GM12878 (cell line): ENCODE measurements around the gene PPID. TPM values are rescaled to one million over a fixed set of nuclear protein-coding genes. Genes with fewer than 3 reads are reported as not detected.

ENCODE experiments used
- ATAC-seq: fragments of 200-7000 bp; cut with Tn5 transposase; 3 replicates; pipeline ENCODE4 v1.9.1; 2020; ENCODE audit warnings: mild to moderate bottlenecking, moderate library complexity
- BruUV-seq: library from RNA; stranded (reverse); fragments of 400-500 nt; replicated peaks from 2 replicates; lab custom pipeline; 2021; lab: Mats Ljungman, UMichigan
- CTCF ChIA-PET: fragments of 300-600 bp; sonication (Branson Sonifier 250); formaldehyde crosslinking; extraction: SDS; loops from one replicate; lab custom pipeline; 2021; ENCODE audit warnings: inconsistent platforms; lab: Yijun Ruan, JAX
- POLR2A ChIA-PET: fragments of 350-600 bp; formaldehyde crosslinking; extraction: SDS; loops from one replicate; lab custom pipeline; 2021; ENCODE audit warnings: inconsistent platforms; lab: Charles Lee
- RAD21 ChIA-PET: fragments of 300-600 bp; sonication (Branson Sonifier 250); formaldehyde crosslinking; loops from one replicate; lab custom pipeline; 2023; ENCODE audit warnings: antibody characterized with exemption; ENCODE audit not compliant: unreplicated experiment; lab: Charles Lee
- SMC1A ChIA-PET: fragments of 300-600 bp; sonication (Branson Sonifier 250); formaldehyde crosslinking; loops from one replicate; lab custom pipeline; 2023; ENCODE audit not compliant: unreplicated experiment, uncharacterized antibody; lab: Charles Lee
- DNase-seq: peaks from one replicate; pipeline ENCODE4 v3.0.0-alpha.2; 2011; ENCODE audit warnings: low read depth, low spot score
- FAIRE-seq: peaks from 3 replicates; lab custom pipeline; 2011; peaks lifted over from hg19 to GRCh38; lab: Jason Lieb, UNC
- H2AFZ ChIP-seq: 2 replicates; pipeline ENCODE4 v1.6.0; 2011; ENCODE audit warnings: low read depth, low read length, control low read depth; ENCODE audit not compliant: control insufficient read depth
- H3K27ac ChIP-seq: 2 replicates; pipeline ENCODE4 v1.5.1; 2011; ENCODE audit warnings: control low read depth; ENCODE audit not compliant: control insufficient read depth, insufficient read depth
- H3K27me3 ChIP-seq, 2 experiments: replicated peaks in 1 of 2; 2 replicates each; pipeline versions ENCODE4 v1.6.0 to v1.6.1; 2011; ENCODE audit warnings: low read length in 1 of 2; ENCODE audit not compliant: control insufficient read depth in 2 of 2, insufficient read depth in 2 of 2
- H3K36me3 ChIP-seq, 2 experiments: 2 replicates each; pipeline ENCODE4 v1.5.1; 2011; ENCODE audit warnings: low read length in 1 of 2; ENCODE audit not compliant: control insufficient read depth in 2 of 2, insufficient read depth in 2 of 2
- H3K4me1 ChIP-seq: 2 replicates; pipeline ENCODE4 v1.6.1; 2011; ENCODE audit warnings: mild to moderate bottlenecking, low read length, moderate library complexity, mixed read lengths; ENCODE audit not compliant: control insufficient read depth, insufficient read depth
- H3K4me2 ChIP-seq: 2 replicates; pipeline ENCODE4 v1.6.0; 2011; ENCODE audit warnings: control low read depth; ENCODE audit not compliant: control insufficient read depth, insufficient read depth
- H3K4me3 ChIP-seq: fragments of 200-600 bp; sonication (generic); 2 replicates; pipeline ENCODE4 v1.5.1; 2016
- H3K79me2 ChIP-seq: 2 replicates; pipeline ENCODE4 v1.6.0; 2011; ENCODE audit warnings: low read length; ENCODE audit not compliant: control insufficient read depth, insufficient read depth
- H3K9ac ChIP-seq: 2 replicates; pipeline ENCODE4 v1.8.0; 2011; ENCODE audit warnings: low read length, control low read depth, mixed read lengths; ENCODE audit not compliant: control insufficient read depth, insufficient read depth
- H3K9me3 ChIP-seq: replicated peaks from 3 replicates; pipeline ENCODE4 v1.5.1; 2011; ENCODE audit warnings: mild to moderate bottlenecking, low read length; ENCODE audit not compliant: control insufficient read depth, insufficient read depth
- H4K20me1 ChIP-seq: 2 replicates; pipeline ENCODE4 v1.6.0; 2011; ENCODE audit not compliant: control insufficient read depth, insufficient read depth
- BHLHE40 ChIP-seq, 2 experiments: fragments of 450-650 bp in 1 of 2; IDR thresholded peaks; 2 replicates each; pipeline ENCODE4 v1.6.1; 2011 to 2017; ENCODE audit warnings: low read depth in 2 of 2, borderline replicate concordance in 1 of 2, improper control_type of control experiment in 1 of 2, low read length in 1 of 2, mild to moderate bottlenecking in 1 of 2
- JUNB ChIP-seq: IDR thresholded peaks from 2 replicates; pipeline ENCODE4 v1.6.1; 2016; ENCODE audit warnings: antibody characterized with exemption, mild to moderate bottlenecking
- JUND ChIP-seq: IDR thresholded peaks from 2 replicates; pipeline ENCODE4 v1.6.1; 2012; ENCODE audit warnings: low read depth, mild to moderate bottlenecking, low read length, improper control_type of control experiment, moderate library complexity
- PAX8 ChIP-seq: fragments of 450-650 bp; IDR thresholded peaks from 2 replicates; pipeline ENCODE4 v1.6.1; 2017; ENCODE audit warnings: mild to moderate bottlenecking, moderate library complexity
- RBBP5 ChIP-seq: fragments of 200-600 bp; sonication (generic); conservative IDR thresholded peaks from 2 replicates; pipeline ENCODE4 v1.6.1; 2016
- SIX5 ChIP-seq: IDR thresholded peaks from 2 replicates; pipeline ENCODE4 v1.6.1; 2011; ENCODE audit warnings: mild to moderate bottlenecking, low read depth, low read length, moderate library complexity; ENCODE audit not compliant: severe bottlenecking
- WGBS: methylation state at CpG from one replicate; pipeline ENCODE4 v1.1.6; 2016; ENCODE audit warnings: low lambda C conversion rate; ENCODE audit not compliant: insufficient replicate concordance, insufficient coverage; ENCODE audit errors: missing lambda C conversion rate; 5-methylcytosine and 5-hydroxymethylcytosine counted together
- in situ Hi-C: fragments of 300-500 bp; cut with MboI; formaldehyde crosslinking; loops from 9 replicates; pipeline ENCODE4 v1.14.3; 2018; ENCODE audit warnings: mixed read lengths
- intact Hi-C: fragments of 100-400 bp; cut with micrococcal nuclease; formaldehyde crosslinking; loops from one replicate; pipeline ENCODE4 v1.14.2; 2022; ENCODE audit not compliant: unreplicated experiment
- polyA plus RNA-seq, 11 experiments: library from polyadenylated mRNA; depleted of rRNA in 4 of 11; unstranded in 6 of 11; stranded (reverse) in 5 of 11; fragments of >200 nt; fragmentation: Nextera tagmentation in 4 of 11; fragmentation: Illumina TruSeq in 1 of 11; extraction: Ambion mirVana in 4 of 11; extraction: Trizol in 1 of 11; gene quantifications; 1 replicate in 1 of 11; 2 replicates in 10 of 11; pipeline versions ENCODE4 v1.2.1 to v1.2.3, GENCODE V29; 2011 to 2016; ENCODE audit warnings: inconsistent platforms in 2 of 11, missing spikeins in 2 of 11, low read depth in 1 of 11
- total RNA-seq, 4 experiments: library from RNA; depleted of rRNA in 3 of 4; stranded (reverse); fragments of >200 nt in 3 of 4; fragmentation: Illumina TruSeq in 1 of 4; extraction: Trizol in 1 of 4; gene quantifications; 2 replicates each; pipeline versions ENCODE4 v1.2.1 to v1.2.3, GENCODE V29; 2013 to 2021
- TF ChIP-seq, protein P1 (sequence below): fragments of 450-650 bp; IDR thresholded peaks from 2 replicates; pipeline ENCODE4 v1.6.1; 2016; ENCODE audit warnings: mild to moderate bottlenecking
- TF ChIP-seq, protein P2 (sequence below): IDR thresholded peaks from 2 replicates; pipeline ENCODE4 v1.6.1; 2012; ENCODE audit warnings: low read depth, low read length, improper control_type of control experiment
- TF ChIP-seq, protein P3 (sequence below): fragments of 450-650 bp; formaldehyde crosslinking; IDR thresholded peaks from 2 replicates; pipeline ENCODE4 v1.4.0; 2020; ENCODE audit warnings: mild to moderate bottlenecking, moderate library complexity

The PPID gene
- total and polyA plus RNA-seq, 10 of the 15 experiments (the other 5 are each of a cell fraction or from before 2014, with no cell fraction given) = 21.9 to 64.3 (median 39.5) TPM

DNA sequence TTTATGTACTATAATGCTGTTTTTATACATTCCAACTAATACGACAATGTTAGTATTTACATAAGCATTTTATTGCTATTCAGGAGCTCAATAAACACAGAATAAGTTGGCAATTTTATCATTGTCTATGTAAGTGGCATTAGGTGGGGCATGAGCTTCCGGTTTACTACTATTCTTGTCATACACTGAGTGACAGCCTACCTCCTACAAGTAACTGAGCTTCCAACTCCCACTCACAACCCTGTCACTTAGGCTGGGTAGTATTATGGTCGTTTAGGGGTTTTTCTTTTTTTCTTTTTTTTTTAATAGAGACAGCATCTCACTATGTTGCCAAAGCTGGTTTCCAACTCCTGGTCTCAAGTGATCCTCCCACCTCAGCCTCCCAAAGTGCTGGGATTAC, 7.4 kb downstream of the PPID start:
- no peak overlapping the region for H3K9ac ChIP-seq
- no peaks in the 10 kb centered on the region for H4K20me1 ChIP-seq
- ChIA-PET RAD21 (interaction anchor here (1.1 kb wide), 1 partner anchor 136 kb away, joined by 3 read pairs; no protein-coding TSS in a partner anchor), CTCF (interaction anchor here (0.6 to 1.1 kb wide), 3 partner anchors 15 to 47 kb away, joined by 3 to 4 read pairs (median 3); no protein-coding TSS in a partner anchor)
- peaks cover 0 to 30% of the 10 kb centered on the region in 2 experiments; a peak in 3 of 4 replicates for H3K36me3 ChIP-seq
- FAIRE-seq = no peak
- peaks cover 10% of the 10 kb centered on the region for H3K79me2 ChIP-seq
- no peak overlapping the region for H3K4me3 ChIP-seq
- H3K4me2 ChIP-seq = no peak overlapping the region
- no peak for TF ChIP-seq JUND
- TF ChIP-seq, protein P1, sequence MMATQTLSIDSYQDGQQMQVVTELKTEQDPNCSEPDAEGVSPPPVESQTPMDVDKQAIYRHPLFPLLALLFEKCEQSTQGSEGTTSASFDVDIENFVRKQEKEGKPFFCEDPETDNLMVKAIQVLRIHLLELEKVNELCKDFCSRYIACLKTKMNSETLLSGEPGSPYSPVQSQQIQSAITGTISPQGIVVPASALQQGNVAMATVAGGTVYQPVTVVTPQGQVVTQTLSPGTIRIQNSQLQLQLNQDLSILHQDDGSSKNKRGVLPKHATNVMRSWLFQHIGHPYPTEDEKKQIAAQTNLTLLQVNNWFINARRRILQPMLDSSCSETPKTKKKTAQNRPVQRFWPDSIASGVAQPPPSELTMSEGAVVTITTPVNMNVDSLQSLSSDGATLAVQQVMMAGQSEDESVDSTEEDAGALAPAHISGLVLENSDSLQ = peak; percentile 39; the same call in 1 of the 2 replicates
- TF ChIP-seq, all 136 proteins: peak for 1
- intact Hi-C loops (no loop called here), in situ Hi-C loops (no loop called here)
- no peak overlapping the region for H3K27ac ChIP-seq
- SMC1A ChIA-PET = interaction anchor here (0.7 to 1.6 kb wide), 5 partner anchors 36 to 587 kb away, joined by 3 to 7 read pairs (median 3); no protein-coding TSS in a partner anchor
- ATAC-seq (no peak), DNase-seq (no peak)
- 35% methylated on average over 3 of the region's 3 CpGs for WGBS
- H3K4me1 ChIP-seq = no peaks in the 10 kb centered on the region
- H3K9me3 ChIP-seq = no peaks in the 10 kb centered on the region
- no TSS peak for BruUV-seq
- POLR2A ChIA-PET = interaction anchor here (0.6 kb wide), 1 partner anchor 136 kb away, joined by 7 read pairs; no protein-coding TSS in a partner anchor
- no peaks in the 10 kb centered on the region for H3K27me3 ChIP-seq
- no peak overlapping the region for H2AFZ ChIP-seq

DNA sequence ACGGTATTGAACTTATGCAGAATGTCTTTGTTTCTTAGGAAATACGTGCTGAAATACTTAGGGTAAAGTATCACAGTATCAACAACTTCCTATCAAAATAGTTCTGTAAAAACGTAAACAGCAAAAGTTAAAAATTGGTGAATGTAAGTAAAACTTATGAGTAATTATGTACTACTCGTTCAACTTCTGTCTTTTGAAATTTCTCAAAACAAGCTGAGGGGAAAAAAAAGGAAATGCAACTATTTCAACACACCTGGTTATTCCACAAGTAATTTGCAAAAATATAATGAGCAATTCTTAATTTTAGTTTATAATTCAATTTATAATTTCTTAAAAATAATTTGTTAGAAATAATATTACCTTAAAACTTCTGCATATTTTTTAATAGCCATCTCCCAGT, 8.3 kb downstream of the PPID start:
- ChIA-PET SMC1A (interaction anchor here (0.6 to 1.6 kb wide), 5 partner anchors 35 to 415 kb away, joined by 3 to 7 read pairs (median 3); no protein-coding TSS in a partner anchor), RAD21 (no interaction called here), POLR2A (no interaction called here), CTCF (interaction anchor here (1.0 to 1.1 kb wide), 2 partner anchors 16 to 46 kb away, joined by 3 to 4 read pairs; no protein-coding TSS in a partner anchor)
- Histone ChIP-seq H2AFZ (no peak overlapping the region), H3K9me3 (no peaks in the 10 kb centered on the region), H3K36me3 (peaks cover 0 to 28% of the 10 kb centered on the region in 2 experiments; a peak in 3 of 4 replicates), H3K4me3 (no peak overlapping the region), H3K9ac (no peak overlapping the region), H3K4me1 (no peaks in the 10 kb centered on the region), H3K4me2 (no peak overlapping the region), H3K27me3 (no peaks in the 10 kb centered on the region), H3K79me2 (peaks cover 4% of the 10 kb centered on the region), H3K27ac (no peak overlapping the region), H4K20me1 (no peaks in the 10 kb centered on the region)
- FAIRE-seq (no peak), ATAC-seq (no peak), DNase-seq (no peak)
- no TSS peak for BruUV-seq
- intact Hi-C loops = no loop called here
- in situ Hi-C loops = no loop called here
- WGBS = 50% methylated on average over 4 of the region's 4 CpGs
- TF ChIP-seq JUNB (no peak), PAX8 (no peak), SIX5 (no peak), BHLHE40 (IDR thresholded peaks at IDR 0.05; ENCODE audit: borderline replicate concordance in 1 of 2, low read depth in 2 of 2, low read length in 1 of 2) (no peak), RBBP5 (no peak)
- TF ChIP-seq, protein P2, sequence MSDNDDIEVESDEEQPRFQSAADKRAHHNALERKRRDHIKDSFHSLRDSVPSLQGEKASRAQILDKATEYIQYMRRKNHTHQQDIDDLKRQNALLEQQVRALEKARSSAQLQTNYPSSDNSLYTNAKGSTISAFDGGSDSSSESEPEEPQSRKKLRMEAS = no peak
- TF ChIP-seq, protein P3, sequence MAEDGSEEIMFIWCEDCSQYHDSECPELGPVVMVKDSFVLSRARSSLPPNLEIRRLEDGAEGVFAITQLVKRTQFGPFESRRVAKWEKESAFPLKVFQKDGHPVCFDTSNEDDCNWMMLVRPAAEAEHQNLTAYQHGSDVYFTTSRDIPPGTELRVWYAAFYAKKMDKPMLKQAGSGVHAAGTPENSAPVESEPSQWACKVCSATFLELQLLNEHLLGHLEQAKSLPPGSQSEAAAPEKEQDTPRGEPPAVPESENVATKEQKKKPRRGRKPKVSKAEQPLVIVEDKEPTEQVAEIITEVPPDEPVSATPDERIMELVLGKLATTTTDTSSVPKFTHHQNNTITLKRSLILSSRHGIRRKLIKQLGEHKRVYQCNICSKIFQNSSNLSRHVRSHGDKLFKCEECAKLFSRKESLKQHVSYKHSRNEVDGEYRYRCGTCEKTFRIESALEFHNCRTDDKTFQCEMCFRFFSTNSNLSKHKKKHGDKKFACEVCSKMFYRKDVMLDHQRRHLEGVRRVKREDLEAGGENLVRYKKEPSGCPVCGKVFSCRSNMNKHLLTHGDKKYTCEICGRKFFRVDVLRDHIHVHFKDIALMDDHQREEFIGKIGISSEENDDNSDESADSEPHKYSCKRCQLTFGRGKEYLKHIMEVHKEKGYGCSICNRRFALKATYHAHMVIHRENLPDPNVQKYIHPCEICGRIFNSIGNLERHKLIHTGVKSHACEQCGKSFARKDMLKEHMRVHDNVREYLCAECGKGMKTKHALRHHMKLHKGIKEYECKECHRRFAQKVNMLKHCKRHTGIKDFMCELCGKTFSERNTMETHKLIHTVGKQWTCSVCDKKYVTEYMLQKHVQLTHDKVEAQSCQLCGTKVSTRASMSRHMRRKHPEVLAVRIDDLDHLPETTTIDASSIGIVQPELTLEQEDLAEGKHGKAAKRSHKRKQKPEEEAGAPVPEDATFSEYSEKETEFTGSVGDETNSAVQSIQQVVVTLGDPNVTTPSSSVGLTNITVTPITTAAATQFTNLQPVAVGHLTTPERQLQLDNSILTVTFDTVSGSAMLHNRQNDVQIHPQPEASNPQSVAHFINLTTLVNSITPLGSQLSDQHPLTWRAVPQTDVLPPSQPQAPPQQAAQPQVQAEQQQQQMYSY (CRISPR knock-in tag) = no peak
